Trophoblast cell (in vitro differentiated cells and primary cell): Measurements from ENCODE around the gene FBP1.

Experiments
- DNase-seq, 2 donors: peaks; one replicate each; pipeline ENCODE4 v3.0.0-alpha.2; 2016
- H2AFZ ChIP-seq: 2 replicates; pipeline ENCODE4 v1.6.1; 2013; ENCODE audit warnings: low read length, moderate library complexity, mild to moderate bottlenecking; ENCODE audit not compliant: insufficient read depth, poor library complexity
- H2AK5ac ChIP-seq: 2 replicates; pipeline ENCODE4 v1.6.1; 2013; ENCODE audit warnings: mild to moderate bottlenecking, low read length
- H2BK120ac ChIP-seq: 2 replicates; pipeline ENCODE4 v1.6.1; 2013; ENCODE audit warnings: low read length, mild to moderate bottlenecking, moderate library complexity; ENCODE audit not compliant: insufficient read depth, poor library complexity
- H2BK12ac ChIP-seq: 2 replicates; pipeline ENCODE4 v1.6.1; 2013; ENCODE audit warnings: mild to moderate bottlenecking, low read length, moderate library complexity
- H2BK5ac ChIP-seq: 2 replicates; pipeline ENCODE4 v1.6.1; 2013; ENCODE audit warnings: low read length, low read depth, moderate library complexity, mild to moderate bottlenecking; ENCODE audit not compliant: poor library complexity
- H3K14ac ChIP-seq: 2 replicates; pipeline ENCODE4 v1.6.1; 2013; ENCODE audit warnings: mild to moderate bottlenecking, low read length
- H3K18ac ChIP-seq: 2 replicates; pipeline ENCODE4 v1.6.1; 2013; ENCODE audit warnings: mild to moderate bottlenecking, low read length
- H3K23ac ChIP-seq: 2 replicates; pipeline ENCODE4 v1.6.1; 2013; ENCODE audit warnings: low read length
- H3K27ac ChIP-seq: 2 replicates; pipeline ENCODE4 v1.5.1; 2013; ENCODE audit warnings: low read depth, mild to moderate bottlenecking, inconsistent platforms, low read length, moderate library complexity
- H3K27me3 ChIP-seq: 2 replicates; pipeline ENCODE4 v1.6.1; 2013; ENCODE audit warnings: inconsistent platforms, mild to moderate bottlenecking, low read length, moderate library complexity; ENCODE audit not compliant: insufficient read depth
- H3K36me3 ChIP-seq, 2 experiments: 1 replicate in 1 of 2; 2 replicates in 1 of 2; pipeline ENCODE4 v1.6.1; 2013; ENCODE audit warnings: low read length in 2 of 2, mild to moderate bottlenecking in 2 of 2, moderate library complexity in 1 of 2; ENCODE audit not compliant: insufficient read depth in 2 of 2, control insufficient read depth in 1 of 2
- H3K4ac ChIP-seq: 2 replicates; pipeline ENCODE4 v1.6.1; 2013; ENCODE audit warnings: low read depth, mild to moderate bottlenecking, low read length, moderate library complexity
- H3K4me1 ChIP-seq, 2 experiments: 1 replicate in 1 of 2; 2 replicates in 1 of 2; pipeline ENCODE4 v1.6.1; 2013; ENCODE audit warnings: low read length in 2 of 2, mild to moderate bottlenecking in 2 of 2, moderate library complexity in 1 of 2; ENCODE audit not compliant: insufficient read depth in 2 of 2, control insufficient read depth in 1 of 2
- H3K4me2 ChIP-seq: 2 replicates; pipeline ENCODE4 v1.6.1; 2013; ENCODE audit warnings: inconsistent platforms, mild to moderate bottlenecking, low read length, moderate library complexity
- H3K4me3 ChIP-seq: 2 replicates; pipeline ENCODE4 v1.5.1; 2013; ENCODE audit warnings: mild to moderate bottlenecking, low read depth, low read length, inconsistent platforms
- H3K79me1 ChIP-seq: one replicate; pipeline ENCODE4 v1.6.1; 2013; ENCODE audit warnings: low read length
- H3K79me2 ChIP-seq: 2 replicates; pipeline ENCODE4 v1.6.1; 2013; ENCODE audit warnings: low read length, mild to moderate bottlenecking; ENCODE audit not compliant: control insufficient read depth, insufficient read depth, poor library complexity
- H3K9ac ChIP-seq: 2 replicates; pipeline ENCODE4 v1.6.1; 2013; ENCODE audit warnings: mild to moderate bottlenecking, low read length
- H3K9me3 ChIP-seq: 2 replicates; pipeline ENCODE4 v1.6.1; 2013; ENCODE audit warnings: low read depth, mild to moderate bottlenecking, control low read depth, inconsistent platforms, low read length; ENCODE audit not compliant: insufficient read depth
- H4K12ac ChIP-seq: 2 replicates; pipeline ENCODE4 v1.6.1; 2013; ENCODE audit warnings: low read depth, mild to moderate bottlenecking, low read length, moderate library complexity
- H4K8ac ChIP-seq: 2 replicates; pipeline ENCODE4 v1.6.1; 2013; ENCODE audit warnings: low read depth, mild to moderate bottlenecking, low read length, moderate library complexity
- H4K91ac ChIP-seq: one replicate; pipeline ENCODE4 v1.6.1; 2013; ENCODE audit warnings: low read depth, mild to moderate bottlenecking, low read length, moderate library complexity
- WGBS: extraction: QIAGEN DNeasy Blood & Tissue Kit; methylation state at CpG from one replicate; pipeline ENCODE4 v1.1.7; 2013; ENCODE audit warnings: missing lambda C conversion rate; ENCODE audit not compliant: insufficient read length, insufficient coverage; ENCODE audit errors: extremely low coverage; 5-methylcytosine and 5-hydroxymethylcytosine counted together

Gene FBP1

GRCh38 chr9:94632737-94633136 is 6.6 kb downstream of the FBP1 start:
- Histone ChIP-seq H2BK5ac (no peak overlapping the region), H2AFZ (no peak overlapping the region), H3K79me1 (no peaks in the 10 kb centered on the region), H3K23ac (no peak overlapping the region), H3K4me3 (no peak overlapping the region), H2AK5ac (no peak overlapping the region), H3K27ac (no peak overlapping the region), H2BK120ac (no peak overlapping the region), H3K9me3 (no peaks in the 10 kb centered on the region), H3K79me2 (no peaks in the 10 kb centered on the region), H3K18ac (no peak overlapping the region), H3K4me2 (no peak overlapping the region), H3K9ac (no peak overlapping the region), H3K36me3 (no peaks in the 10 kb centered on the region), H3K27me3 (peaks cover 4% of the 10 kb centered on the region), H4K12ac (no peak overlapping the region), H3K14ac (no peak overlapping the region), H3K4me1 (no peaks in the 10 kb centered on the region), H3K4ac (no peak overlapping the region), H4K91ac (no peak overlapping the region), H4K8ac (no peak overlapping the region), H2BK12ac (no peak overlapping the region)
- no CpG with 5 or more reads among the region's 5 CpGs for WGBS
- peak in 1 of 2 donors; percentile 17 for DNase-seq

- no CpG with 5 or more reads among the region's 8 CpGs for WGBS
- no peak overlapping the region for H3K14ac ChIP-seq
- no peak overlapping the region for H2BK120ac ChIP-seq
- no peak overlapping the region for H2BK12ac ChIP-seq
- DNase-seq: no peak
- H3K9ac ChIP-seq: no peak overlapping the region
- H3K4me3 ChIP-seq: no peak overlapping the region
- H3K79me2 ChIP-seq: no peaks in the 10 kb centered on the region
- no peak overlapping the region for H4K91ac ChIP-seq
- no peak overlapping the region for H2AFZ ChIP-seq
- no peak overlapping the region for H2AK5ac ChIP-seq
- H3K9me3 ChIP-seq: no peaks in the 10 kb centered on the region
- no peak overlapping the region for H3K4ac ChIP-seq
- H3K79me1 ChIP-seq: no peaks in the 10 kb centered on the region
- H3K18ac ChIP-seq: no peak overlapping the region
- H3K4me1 ChIP-seq: no peaks in the 10 kb centered on the region
- no peaks in the 10 kb centered on the region for H3K36me3 ChIP-seq
- no peak overlapping the region for H3K27ac ChIP-seq
- no peak overlapping the region for H2BK5ac ChIP-seq
- peaks cover 4% of the 10 kb centered on the region for H3K27me3 ChIP-seq
- H3K4me2 ChIP-seq: no peak overlapping the region
- no peak overlapping the region for H3K23ac ChIP-seq
- H4K12ac ChIP-seq: no peak overlapping the region
- H4K8ac ChIP-seq: no peak overlapping the region
Measured at GRCh38 chr9:94631599-94631998, 7.7 kb downstream of the FBP1 start.

- Histone ChIP-seq H2BK12ac (no peak overlapping the region), H3K36me3 (no peaks in the 10 kb centered on the region), H3K14ac (no peak overlapping the region), H3K23ac (no peak overlapping the region), H2AFZ (no peak overlapping the region), H2BK120ac (no peak overlapping the region), H3K27ac (no peak overlapping the region), H3K79me2 (no peaks in the 10 kb centered on the region), H3K79me1 (no peaks in the 10 kb centered on the region), H4K8ac (no peak overlapping the region), H3K4me2 (no peak overlapping the region), H3K18ac (no peak overlapping the region), H3K4me1 (no peaks in the 10 kb centered on the region), H4K91ac (no peak overlapping the region), H3K4ac (no peak overlapping the region), H2AK5ac (no peak overlapping the region), H3K9ac (no peak overlapping the region), H3K27me3 (peaks cover 4% of the 10 kb centered on the region), H4K12ac (no peak overlapping the region), H3K4me3 (no peak overlapping the region), H2BK5ac (no peak overlapping the region), H3K9me3 (no peaks in the 10 kb centered on the region)
- no CpG with 5 or more reads among the region's 5 CpGs for WGBS
- DNase-seq: no peak
Measured at GRCh38 chr9:94630833-94631232, 8.5 kb downstream of the FBP1 start.

- no peaks in the 10 kb centered on the region for H3K79me1 ChIP-seq
- no peak overlapping the region for H3K14ac ChIP-seq
- H3K23ac ChIP-seq: no peak overlapping the region
- H3K4me3 ChIP-seq: no peak overlapping the region
- H3K4me2 ChIP-seq: no peak overlapping the region
- H3K4me1 ChIP-seq: no peaks in the 10 kb centered on the region
- H4K12ac ChIP-seq: no peak overlapping the region
- no peak overlapping the region for H3K9ac ChIP-seq
- no peak overlapping the region for H2AFZ ChIP-seq
- no peaks in the 10 kb centered on the region for H3K79me2 ChIP-seq
- no peak overlapping the region for H2BK12ac ChIP-seq
- no peak overlapping the region for H3K18ac ChIP-seq
- H3K27me3 ChIP-seq: peaks cover under 1% of the 10 kb centered on the region
- no peaks in the 10 kb centered on the region for H3K36me3 ChIP-seq
- H2AK5ac ChIP-seq: no peak overlapping the region
- no peak overlapping the region for H3K4ac ChIP-seq
- no peak overlapping the region for H2BK120ac ChIP-seq
- no peak overlapping the region for H4K91ac ChIP-seq
- no peak overlapping the region for H2BK5ac ChIP-seq
- no peaks in the 10 kb centered on the region for H3K9me3 ChIP-seq
- WGBS: no CpG with 5 or more reads among the region's 3 CpGs
- H4K8ac ChIP-seq: no peak overlapping the region
- H3K27ac ChIP-seq: no peak overlapping the region
- no peak for DNase-seq
Measured at GRCh38 chr9:94630281-94630680, 9.0 kb downstream of the FBP1 start.
